GM18870 (cell line): ENCODE measurements around the gene TCP11X1.
"Not testable (repeated sequence)": the region's sequence is repeated elsewhere in the genome, so short reads cannot be mapped to it uniquely, and the experiment has no call there.

Experiments used
- ATAC-seq: cut with Tn5 transposase; IDR thresholded peaks from one replicate; pipeline ENCODE4 v1.9.1; 2021; ENCODE audit warnings: moderate library complexity; ENCODE audit not compliant: unreplicated experiment

The TCP11X1 gene

GRCh38 chrX:102214986-102215385, at the start of gene TCP11X1:
TSS of gene TCP11X1 (plus strand) at chrX:102215301.
- not testable (repeated sequence) for ATAC-seq

DNA sequence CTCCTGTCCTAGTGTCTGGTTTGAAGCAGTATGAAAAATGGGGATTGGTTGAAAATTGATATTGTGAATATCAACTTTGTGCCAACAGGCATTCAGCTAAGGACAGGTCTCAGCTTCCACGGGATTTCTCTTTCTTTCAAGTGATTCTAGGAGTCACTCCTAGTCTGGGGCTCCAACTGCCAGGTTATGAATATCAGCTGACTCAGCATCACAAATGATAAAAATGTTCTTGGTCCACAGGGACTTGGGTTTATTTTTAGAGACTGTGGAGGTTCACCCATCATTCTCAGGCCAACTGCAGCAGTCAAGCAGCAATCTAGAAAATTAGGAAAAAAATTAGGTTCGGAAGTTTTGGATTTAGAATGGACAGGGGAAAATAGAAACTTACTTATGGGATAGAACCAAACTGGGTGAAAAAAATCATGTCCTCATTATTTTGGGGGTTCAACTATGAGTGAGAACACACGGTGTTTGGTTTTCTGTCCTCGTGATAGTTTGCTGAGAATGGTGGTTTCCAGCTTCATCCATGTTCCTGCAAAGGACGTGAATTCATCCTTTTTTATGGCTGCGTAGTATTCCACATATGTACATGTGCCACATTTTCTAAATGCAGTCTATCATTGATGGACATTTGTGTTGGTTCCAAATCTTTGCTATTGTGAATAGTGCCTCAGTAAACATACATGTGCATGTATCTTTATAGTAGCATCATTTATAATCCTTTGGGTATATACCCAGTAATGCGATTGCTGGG, 29.0 kb upstream of the TCP11X1 start:
- ATAC-seq, result no peak

DNA sequence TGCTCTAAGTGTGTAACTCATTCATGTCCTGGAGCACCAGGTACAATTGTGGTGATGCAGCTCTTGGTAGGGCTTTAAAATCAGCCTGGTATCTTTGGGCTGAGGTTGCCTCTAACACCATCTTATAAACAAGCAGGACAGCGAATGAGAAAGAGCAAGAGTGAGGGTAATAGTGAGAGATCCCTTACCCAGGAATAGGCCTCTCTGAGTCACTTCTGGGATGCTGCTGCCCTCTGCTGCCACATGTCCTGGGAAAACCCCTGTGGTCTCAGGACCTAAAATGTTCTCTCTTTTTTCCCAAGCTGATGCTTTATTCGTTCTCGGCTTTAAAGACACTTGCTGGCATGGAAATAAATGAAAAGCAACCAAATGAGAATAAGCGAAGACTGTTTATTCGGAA, 7.2 kb upstream of the TCP11X1 start:
- ATAC-seq, result not testable (repeated sequence)

GRCh38 chrX:102216497-102216896, 1.4 kb downstream of the TCP11X1 start:
- not testable (repeated sequence) for ATAC-seq

GRCh38 chrX:102235678-102236077, 20.6 kb downstream of the TCP11X1 start:
- ATAC-seq, result not testable (repeated sequence)

GRCh38 chrX:102240265-102240664, 25.2 kb downstream of the TCP11X1 start:
- ATAC-seq, result not testable (repeated sequence)

- not testable (repeated sequence) for ATAC-seq
Measured at GRCh38 chrX:102246893-102247292, 31.8 kb downstream of the TCP11X1 start, which contains the start of gene NXF2. TSS of gene NXF2 (plus strand) at chrX:102247167. CDS start at chrX:102307079, 59,912 bp downstream.

GRCh38 chrX:102272231-102272630, 57.1 kb downstream of the TCP11X1 start:
- ATAC-seq, result not testable (repeated sequence)
